GM18909 (cell line): ENCODE results near the gene POC1B.
"Not testable (repeated sequence)": the region's sequence is repeated elsewhere in the genome, so short reads cannot be mapped to it uniquely, and the experiment has no call there.

ENCODE experiments used
- ATAC-seq: cut with Tn5 transposase; IDR thresholded peaks from one replicate; pipeline ENCODE4 v1.9.1; 2021; ENCODE audit warnings: mild to moderate bottlenecking; ENCODE audit not compliant: unreplicated experiment, poor library complexity

The POC1B gene

GRCh38 chr12:89469361-89469760 lies 56.5 kb downstream of the POC1B start:
- ATAC-seq: peak; percentile 66

- peak; percentile 88 for ATAC-seq
Observed at GRCh38 chr12:89468648-89469326, 57.1 kb downstream of the POC1B start.

- peak; percentile 42 for ATAC-seq
Observed at GRCh38 chr12:89468017-89468416, 57.8 kb downstream of the POC1B start.

- no peak for ATAC-seq
Observed at GRCh38 chr12:89464974-89465592, 60.8 kb downstream of the POC1B start.

GRCh38 chr12:89461649-89462612 lies 63.9 kb downstream of the POC1B start:
- ATAC-seq: peak; percentile 94

GRCh38 chr12:89461190-89461589 lies 64.7 kb downstream of the POC1B start:
- ATAC-seq: no peak

- ATAC-seq: not testable (repeated sequence)
Observed at GRCh38 chr12:89459279-89459678, 66.6 kb downstream of the POC1B start.

- no peak for ATAC-seq
Observed at GRCh38 chr12:89456565-89456964, 69.3 kb downstream of the POC1B start.

- ATAC-seq: no peak
Observed at GRCh38 chr12:89454080-89454848, 71.6 kb downstream of the POC1B start.

- no peak for ATAC-seq
Observed at GRCh38 chr12:89453121-89453978, 72.5 kb downstream of the POC1B start.

- ATAC-seq: no peak
Observed at GRCh38 chr12:89451841-89452251, 74.0 kb downstream of the POC1B start.

- ATAC-seq: no peak
Observed at GRCh38 chr12:89450907-89451306, 74.9 kb downstream of the POC1B start.

GRCh38 chr12:89448951-89449371 lies 76.9 kb downstream of the POC1B start:
- no peak for ATAC-seq

GRCh38 chr12:89448526-89448925 lies 77.3 kb downstream of the POC1B start:
- ATAC-seq: no peak

- no peak for ATAC-seq
Observed at GRCh38 chr12:89439941-89440340, 85.9 kb downstream of the POC1B start.

- no peak for ATAC-seq
Observed at GRCh38 chr12:89437231-89437630, 88.6 kb downstream of the POC1B start.

- no peak for ATAC-seq
Observed at GRCh38 chr12:89436062-89436461, 89.8 kb downstream of the POC1B start.

- no peak for ATAC-seq
Observed at GRCh38 chr12:89433634-89434033, 92.2 kb downstream of the POC1B start.

GRCh38 chr12:89432396-89432795 lies 93.5 kb downstream of the POC1B start:
- no peak for ATAC-seq
